HepG2 (cell line): ENCODE data around the gene CYSRT1. TPM values are rescaled to one million over a fixed set of nuclear protein-coding genes. Genes with fewer than 3 reads are reported as not detected.

ENCODE experiments used
- ATAC-seq: fragments of 200-7000 bp; cut with Tn5 transposase; 3 replicates; pipeline ENCODE4 v1.9.1; 2020; ENCODE audit warnings: mild to moderate bottlenecking, moderate library complexity
- BruUV-seq: library from RNA; stranded (reverse); fragments of 400-500 nt; replicated peaks from 2 replicates; lab custom pipeline; 2021; lab: Mats Ljungman, UMichigan
- CTCF ChIA-PET: fragments of 300-600 bp; formaldehyde crosslinking; extraction: SDS; loops from one replicate; lab custom pipeline; 2021; ENCODE audit warnings: low total read pairs, inconsistent platforms, low intra/inter-chr PET ratio; lab: Yijun Ruan, JAX
- POLR2A ChIA-PET: fragments of 350-600 bp; sonication (Branson Sonifier 250); formaldehyde crosslinking; loops from one replicate; lab custom pipeline; 2020; ENCODE audit warnings: antibody characterized with exemption, inconsistent platforms; lab: Yijun Ruan, JAX
- DNase-seq: peaks from one replicate; pipeline ENCODE4 v3.0.0-alpha.2; 2015; ENCODE audit warnings: low spot score
- FAIRE-seq: peaks from 3 replicates; lab custom pipeline; 2011; peaks lifted over from hg19 to GRCh38; lab: Jason Lieb, UNC
- H2AFZ ChIP-seq: one replicate; pipeline ENCODE4 v1.6.1; 2011; ENCODE audit warnings: low read length, inconsistent platforms
- H3K27ac ChIP-seq: fragments of 300-600 bp; 3 replicates; pipeline ENCODE4 v1.8.0; 2011; ENCODE audit warnings: mixed run types, mild to moderate bottlenecking, mixed read lengths, low read length, inconsistent platforms; ENCODE audit not compliant: insufficient read depth; ENCODE audit errors: extremely low read length
- H3K27me3 ChIP-seq, 2 experiments: fragments of 200-600 bp in 1 of 2; 2 replicates in 1 of 2; 3 replicates in 1 of 2; pipeline versions ENCODE4 v1.6.0 to v1.8.0; 2011; ENCODE audit warnings: low read length in 2 of 2, mild to moderate bottlenecking in 2 of 2, moderate library complexity in 2 of 2, inconsistent platforms in 1 of 2; ENCODE audit not compliant: insufficient read depth in 2 of 2, control insufficient read depth in 1 of 2
- H3K36me3 ChIP-seq, 2 experiments: fragments of 200-600 bp in 1 of 2; replicated peaks in 1 of 2; 2 replicates in 1 of 2; 3 replicates in 1 of 2; pipeline versions ENCODE4 v1.5.1 to v1.8.0; 2011; ENCODE audit warnings: low read length in 2 of 2, inconsistent platforms in 1 of 2; ENCODE audit not compliant: insufficient read depth in 2 of 2, control insufficient read depth in 1 of 2
- H3K4me1 ChIP-seq: 2 replicates; pipeline ENCODE4 v1.5.1; 2012; ENCODE audit warnings: low read length, inconsistent platforms; ENCODE audit not compliant: insufficient read depth
- H3K4me2 ChIP-seq: 2 replicates; pipeline ENCODE4 v1.6.0; 2011; ENCODE audit warnings: low read depth, low read length, inconsistent platforms
- H3K4me3 ChIP-seq, 3 experiments: fragments of 200-600 bp in 1 of 3; sonication (generic), shearing (Covaris generic) in 1 of 3; replicated peaks in 1 of 3; 2 replicates each; pipeline ENCODE4 v1.5.1; 2011 to 2016; ENCODE audit warnings: low read length in 3 of 3, inconsistent platforms in 2 of 3, low read depth in 2 of 3, mild to moderate bottlenecking in 2 of 3, control low read depth in 1 of 3, mixed read lengths in 1 of 3; ENCODE audit not compliant: insufficient read depth in 1 of 3
- H3K79me2 ChIP-seq: one replicate; pipeline ENCODE4 v1.6.1; 2011; ENCODE audit warnings: low read length, inconsistent platforms; ENCODE audit not compliant: insufficient read depth
- H3K9ac ChIP-seq: 2 replicates; pipeline ENCODE4 v1.6.0; 2011; ENCODE audit warnings: mild to moderate bottlenecking, low read depth, low read length, inconsistent platforms; ENCODE audit not compliant: insufficient read depth
- H3K9me3 ChIP-seq: 2 replicates; pipeline ENCODE4 v1.5.1; 2012; ENCODE audit warnings: mild to moderate bottlenecking, low read length
- H4K20me1 ChIP-seq: 2 replicates; pipeline ENCODE4 v1.6.0; 2011; ENCODE audit warnings: inconsistent platforms, mild to moderate bottlenecking, low read length, moderate library complexity; ENCODE audit not compliant: insufficient read depth
- AGO1 ChIP-seq: fragments of 200-400 bp; formaldehyde crosslinking; IDR thresholded peaks from 2 replicates; pipeline ENCODE4 v1.6.1; 2017; ENCODE audit warnings: mild to moderate bottlenecking, low read depth, low read length, moderate library complexity; ENCODE audit not compliant: poor library complexity, severe bottlenecking
- ARHGAP35 ChIP-seq: sonication (generic); formaldehyde crosslinking; IDR thresholded peaks from 2 replicates; pipeline ENCODE4 v1.9.0; 2022; ENCODE audit warnings: mild to moderate bottlenecking, inconsistent platforms, moderate library complexity, missing genetic modification reagents, borderline replicate concordance
- ARID2 ChIP-seq: sonication (generic); formaldehyde crosslinking; IDR thresholded peaks from 2 replicates; pipeline ENCODE4 v1.8.1; 2022; ENCODE audit warnings: mild to moderate bottlenecking, missing genetic modification reagents, borderline replicate concordance
- ARNT2 ChIP-seq: sonication (generic); formaldehyde crosslinking; IDR thresholded peaks from 2 replicates; pipeline ENCODE4 v1.8.0; 2022; ENCODE audit warnings: mild to moderate bottlenecking, low read depth, missing genetic modification reagents, moderate library complexity
- ATAD3A ChIP-seq: sonication (generic); formaldehyde crosslinking; IDR thresholded peaks from 2 replicates; pipeline ENCODE4 v1.4.0; 2020; ENCODE audit warnings: missing genetic modification reagents
- ETV5 ChIP-seq: IDR thresholded peaks from 2 replicates; pipeline ENCODE4 v1.6.1; 2018; ENCODE audit warnings: missing biosample characterization, missing genetic modification reagents, inconsistent platforms, borderline replicate concordance
- GMEB1 ChIP-seq: sonication (generic); formaldehyde crosslinking; IDR thresholded peaks from 2 replicates; pipeline ENCODE4 v1.5.1; 2020; ENCODE audit warnings: missing genetic modification reagents, mild to moderate bottlenecking, borderline replicate concordance
- HOXA7 ChIP-seq: sonication (generic); formaldehyde crosslinking; IDR thresholded peaks from 2 replicates; pipeline ENCODE4 v1.8.1; 2022; ENCODE audit warnings: mild to moderate bottlenecking, missing genetic modification reagents, moderate library complexity
- MEIS1 ChIP-seq: sonication (generic); formaldehyde crosslinking; IDR thresholded peaks from 2 replicates; pipeline ENCODE4 v1.9.0; 2021; ENCODE audit warnings: mild to moderate bottlenecking, missing genetic modification reagents, moderate library complexity, borderline replicate concordance
- NR3C1 ChIP-seq: sonication (generic); formaldehyde crosslinking; IDR thresholded peaks from 2 replicates; pipeline ENCODE4 v1.4.0; 2020; ENCODE audit warnings: missing genetic modification reagents
- PHF8 ChIP-seq: sonication (generic); formaldehyde crosslinking; IDR thresholded peaks from 2 replicates; pipeline ENCODE4 v1.5.0; 2020; ENCODE audit warnings: missing genetic modification reagents
- TAF1 ChIP-seq: sonication (generic); formaldehyde crosslinking; IDR thresholded peaks from 2 replicates; pipeline ENCODE4 v1.4.0; 2020; ENCODE audit warnings: missing genetic modification reagents
- TGIF2 ChIP-seq: IDR thresholded peaks from 2 replicates; pipeline ENCODE4 v1.6.1; 2016; ENCODE audit warnings: control low read depth, missing compliant biosample characterization
- THAP11 ChIP-seq: IDR thresholded peaks from 2 replicates; pipeline ENCODE4 v1.6.1; 2016; ENCODE audit warnings: missing biosample characterization, missing genetic modification reagents
- ZBTB43 ChIP-seq: sonication (generic); formaldehyde crosslinking; conservative IDR thresholded peaks from 2 replicates; pipeline ENCODE4 v1.4.0; 2020; ENCODE audit warnings: missing genetic modification reagents
- ZC3H13 ChIP-seq: sonication (generic); formaldehyde crosslinking; IDR thresholded peaks from 2 replicates; pipeline ENCODE4 v1.8.1; 2023; ENCODE audit warnings: mild to moderate bottlenecking, missing genetic modification reagents, moderate library complexity
- ZFY ChIP-seq: sonication (generic); formaldehyde crosslinking; IDR thresholded peaks from 2 replicates; pipeline ENCODE4 v1.4.0; 2020; ENCODE audit warnings: missing genetic modification reagents
- ZNF260 ChIP-seq: sonication (generic); formaldehyde crosslinking; IDR thresholded peaks from 2 replicates; pipeline ENCODE4 v1.4.0; 2020; ENCODE audit warnings: missing genetic modification reagents, low read depth, mild to moderate bottlenecking, borderline replicate concordance
- ZNF614 ChIP-seq: IDR thresholded peaks from 2 replicates; pipeline ENCODE4 v1.6.1; 2018; ENCODE audit warnings: missing biosample characterization, missing genetic modification reagents, inconsistent platforms, borderline replicate concordance
- ZNF761 ChIP-seq: sonication (generic); formaldehyde crosslinking; conservative IDR thresholded peaks from 2 replicates; pipeline ENCODE4 v1.4.0; 2020; ENCODE audit warnings: mild to moderate bottlenecking, missing genetic modification reagents
- ZNF780A ChIP-seq: sonication (generic); formaldehyde crosslinking; IDR thresholded peaks from 2 replicates; pipeline ENCODE4 v1.8.0; 2022; ENCODE audit warnings: mild to moderate bottlenecking, missing genetic modification reagents, moderate library complexity
- WGBS: methylation state at CpG from one replicate; pipeline ENCODE4 v1.1.6; 2017; ENCODE audit warnings: low lambda C conversion rate; 5-methylcytosine and 5-hydroxymethylcytosine counted together
- in situ Hi-C: cut with HindIII; loops from 2 replicates; pipeline ENCODE4 v1.10.0; 2017; ENCODE audit warnings: low pct_unique_long_range_greater_than_20kb; ENCODE audit not compliant: extremely low pct_ligation_motif_present
- intact Hi-C: fragments of 100-400 bp; cut with micrococcal nuclease; formaldehyde crosslinking; loops from one replicate; pipeline ENCODE4 v1.10.0; 2022; ENCODE audit not compliant: unreplicated experiment
- polyA plus RNA-seq, 8 experiments: library from polyadenylated mRNA; depleted of rRNA in 3 of 8; stranded (reverse) in 7 of 8; unstranded in 1 of 8; fragments of >200 nt; fragmentation: Illumina TruSeq in 4 of 8; extraction: Trizol in 4 of 8; gene quantifications; 2 replicates each; pipeline versions ENCODE4 v1.2.1 to v1.2.3, GENCODE V29; 2011 to 2016; ENCODE audit warnings: low read depth in 4 of 8, missing spikeins in 1 of 8, mixed read lengths in 1 of 8; ENCODE audit not compliant: insufficient read depth in 1 of 8
- total RNA-seq, 5 experiments: library from RNA; depleted of rRNA; stranded (reverse); fragments of >200 nt; fragmentation: Illumina TruSeq; extraction: Trizol; gene quantifications; 2 replicates each; pipeline ENCODE4 v1.2.3, GENCODE V29; 2016; ENCODE audit warnings: low read depth in 1 of 5

Gene CYSRT1
- total and polyA plus RNA-seq, 2 of the 13 experiments (the other 11 are each of a cell fraction or from before 2014, with no cell fraction given) = 1.5 to 2.1 TPM

- 16% methylated on average over 11 of the region's 36 CpGs for WGBS
- intact Hi-C loops = no loop called here
- no peak overlapping the region for H2AFZ ChIP-seq
- H3K36me3 ChIP-seq = no peaks in the 10 kb centered on the region
- peak overlapping the region; percentile 77 for H3K9ac ChIP-seq
- no peaks in the 10 kb centered on the region for H3K27me3 ChIP-seq
- ATAC-seq (peak; percentile 69), DNase-seq (peak; percentile 66), FAIRE-seq (peak; percentile 97)
- ChIA-PET POLR2A (interaction anchor here (0.9 to 13.4 kb wide), 11 partner anchors 9 to 150 kb away, joined by 3 to 225 read pairs (median 10); partner anchors contain the start of genes ANAPC2, NDOR1, RNF224 and SSNA1), CTCF (no interaction called here)
- H3K4me2 ChIP-seq = peak overlapping the region; percentile 90
- H3K27ac ChIP-seq = peak overlapping the region; percentile 84
- TSS peak; percentile 56 for BruUV-seq
- peaks cover 4% of the 10 kb centered on the region; the same call in 1 of the 2 replicates for H4K20me1 ChIP-seq
- H3K4me3 ChIP-seq = peak overlapping the region; percentile 68 to 83 (median 77)
- peaks cover 29% of the 10 kb centered on the region for H3K4me1 ChIP-seq
- no peaks in the 10 kb centered on the region for H3K9me3 ChIP-seq
- peaks cover 3% of the 10 kb centered on the region for H3K79me2 ChIP-seq
- in situ Hi-C loops = no loop called here
- TF ChIP-seq PHF8 (CRISPR knock-in tag) = 0 out of 2 replicates have a peak, but pooled peaks have one; percentile 24
- TF ChIP-seq HOXA7 (CRISPR knock-in tag) = no peak
- peak; percentile 53; the same call in 1 of the 2 replicates for TF ChIP-seq ZNF761 (CRISPR knock-in tag)
- peak; percentile 40; the same call in 1 of the 2 replicates for TF ChIP-seq GMEB1
- TF ChIP-seq AGO1 = peak; percentile 31
- TF ChIP-seq ZNF260 (CRISPR knock-in tag) = no peak
- TF ChIP-seq ZBTB43 = no peak
- peak; percentile 36 for TF ChIP-seq ZC3H13
- TF ChIP-seq ARID2 (CRISPR knock-in tag) = 0 out of 2 replicates have a peak, but pooled peaks have one; percentile 57
- peak; percentile 48 for TF ChIP-seq THAP11 (CRISPR knock-in tag)
- TF ChIP-seq TGIF2 = no peak
- TF ChIP-seq TAF1 (CRISPR knock-in tag) = peak; percentile 64
- no peak for TF ChIP-seq ATAD3A (CRISPR knock-in tag)
- TF ChIP-seq MEIS1 (CRISPR knock-in tag) = 0 out of 2 replicates have a peak, but pooled peaks have one; percentile 30
- TF ChIP-seq ZNF614 (CRISPR knock-in tag) = peak; percentile 73; the same call in 1 of the 2 replicates
- peak; percentile 55; the same call in 1 of the 2 replicates for TF ChIP-seq ETV5 (CRISPR knock-in tag)
- peak; percentile 60 for TF ChIP-seq ZFY (CRISPR knock-in tag)
- no peak for TF ChIP-seq ZNF780A (CRISPR knock-in tag)
- peak; percentile 78; the same call in 1 of the 2 replicates for TF ChIP-seq ARNT2 (CRISPR knock-in tag)
- TF ChIP-seq NR3C1 (CRISPR knock-in tag) = no peak
- no peak; the same call in 1 of the 2 replicates for TF ChIP-seq ARHGAP35
Observed at GRCh38 chr9:137217276-137218211, 7.4 kb upstream of the CYSRT1 start.
